DMS 273 (cell line): ENCODE measurements around the gene TLR2.
A peak's percentile ranks its signal among the peaks of the same experiment; 100 is the strongest.

Experiments
- DNase-seq: peaks from one replicate; lab custom pipeline; 2025; ENCODE audit not compliant: unreplicated experiment; lab: John Stamatoyannopoulos, UW

The TLR2 gene

GRCh38 chr4:153729895-153730294 is 45.8 kb downstream of the TLR2 start:
- DNase-seq: no peak

DNA sequence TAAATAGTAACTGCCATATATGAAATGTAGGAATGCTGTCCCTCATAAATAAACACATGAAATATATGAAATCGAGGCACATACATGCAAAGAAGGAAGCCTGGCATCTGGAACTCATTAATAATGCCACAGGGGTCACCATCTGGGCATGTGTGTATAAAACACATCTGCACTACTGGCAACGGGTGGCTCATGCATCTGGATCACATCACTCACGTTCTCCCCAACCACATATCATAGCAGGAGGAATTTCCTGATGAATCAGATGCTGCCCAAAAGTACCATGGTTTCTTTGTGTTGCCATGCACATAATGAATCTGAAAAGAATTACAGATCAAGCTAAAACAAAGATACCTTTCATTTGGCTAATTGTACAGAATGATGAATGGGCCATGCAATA is 47.2 kb downstream of the TLR2 start:
- DNase-seq: peak; percentile 36

GRCh38 chr4:153733751-153734448 is 49.8 kb downstream of the TLR2 start:
- no peak for DNase-seq

- DNase-seq: no peak
These were observed 51.9 kb downstream of the TLR2 start for GRCh38 chr4:153735906-153736461.

DNA sequence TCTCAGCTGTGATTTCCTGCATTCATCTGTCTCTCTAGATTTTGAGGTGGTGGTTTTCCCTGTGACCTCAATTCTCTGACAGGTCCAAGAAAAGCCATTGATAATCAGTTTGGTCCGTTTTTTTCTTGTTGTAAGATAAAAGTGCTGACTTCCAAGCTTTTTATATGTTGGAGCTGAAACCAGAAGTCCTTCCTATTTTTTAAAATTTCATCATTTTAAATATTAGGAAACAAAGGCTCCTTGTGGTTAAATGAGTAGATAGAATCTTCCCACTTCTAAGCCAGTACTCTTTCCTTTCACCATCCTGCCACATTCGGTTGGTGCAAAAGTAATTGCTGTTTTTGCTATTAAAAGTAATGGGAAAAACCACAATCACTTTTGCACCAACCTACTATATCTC is 57.5 kb downstream of the TLR2 start:
- DNase-seq: no peak

DNA sequence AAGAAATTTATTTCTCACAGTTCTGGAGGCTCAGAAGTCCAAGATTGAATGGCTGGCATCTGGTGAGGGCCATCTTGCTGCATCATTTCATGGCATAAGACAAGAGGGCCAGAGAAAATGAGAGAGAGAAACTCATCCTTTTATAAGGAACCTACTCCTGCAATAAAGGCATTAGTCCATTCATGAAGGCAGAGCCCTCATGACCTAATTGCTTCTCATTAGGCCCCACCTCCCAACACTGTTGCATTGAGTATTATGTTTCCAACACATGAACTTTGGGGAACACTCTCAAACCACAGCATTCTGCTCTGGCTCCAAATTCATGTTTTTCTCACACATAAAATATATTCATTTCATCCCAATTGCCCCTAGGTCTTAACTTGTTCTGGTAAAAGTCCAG is 61.6 kb downstream of the TLR2 start:
- DNase-seq: no peak

DNA sequence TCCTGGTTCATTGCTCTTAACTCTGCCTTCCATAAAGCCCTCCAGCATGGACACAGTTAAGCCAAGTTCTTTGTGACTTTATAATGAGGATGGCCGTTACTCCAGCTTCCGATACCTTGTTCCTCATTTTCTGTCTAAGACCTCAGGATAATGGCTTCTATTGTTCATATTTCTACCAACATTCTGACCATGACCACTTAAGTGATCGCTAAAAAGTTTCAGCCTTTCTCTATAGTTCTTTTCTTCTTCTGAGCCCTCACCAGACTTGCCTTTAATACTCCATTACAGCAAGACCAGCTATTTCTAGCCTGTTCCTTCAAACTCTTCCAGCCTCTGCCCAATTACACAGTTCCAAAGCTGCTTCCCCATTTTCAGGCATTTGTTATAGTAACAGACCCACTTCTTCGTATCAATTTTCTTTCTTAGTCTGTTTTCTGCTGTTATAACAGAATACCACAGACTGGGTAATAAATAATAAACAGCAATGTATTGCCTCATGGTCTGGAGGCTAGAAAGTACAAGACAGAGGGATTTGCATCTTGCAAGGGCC is 63.4 kb downstream of the TLR2 start:
- DNase-seq: no peak

GRCh38 chr4:153748378-153748777 is 64.3 kb downstream of the TLR2 start:
- DNase-seq: no peak

DNA sequence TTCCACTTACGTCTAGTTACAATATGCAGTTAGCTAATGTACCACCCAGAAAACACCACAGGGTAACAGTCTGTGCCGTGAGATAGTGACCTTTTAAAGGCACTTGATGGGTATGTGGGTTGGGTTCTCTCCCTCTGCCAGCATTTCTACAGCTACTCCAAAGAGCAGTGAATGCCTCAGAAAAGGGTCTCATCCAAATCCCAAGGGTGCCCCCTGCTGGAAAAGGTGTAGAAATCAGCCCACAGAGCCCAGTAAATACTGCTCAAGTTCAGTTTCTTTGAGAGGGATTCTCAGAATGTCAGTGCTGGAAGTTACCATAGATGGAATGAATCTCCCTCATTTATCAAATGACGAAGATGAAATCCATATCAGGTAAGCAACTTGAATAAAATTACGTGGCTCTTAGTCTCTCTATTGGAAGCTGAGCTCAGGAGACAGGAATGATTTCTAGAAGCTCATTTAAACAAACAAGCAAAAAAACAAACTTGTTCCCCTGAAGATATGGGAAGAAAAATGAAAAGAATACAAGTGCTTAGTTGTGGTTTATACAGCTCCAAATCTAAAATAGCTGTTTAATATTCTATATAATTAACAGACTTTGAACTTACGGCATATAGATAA is 66.2 kb downstream of the TLR2 start:
- DNase-seq: peak; percentile 83

- DNase-seq: no peak
These were observed 71.1 kb downstream of the TLR2 start for GRCh38 chr4:153755186-153755585.
